Esophagus muscularis mucosa (tissue), 3 donors: ENCODE measurements around the gene NT5C2.

Source experiments
- CTCF ChIP-seq, 3 experiments: fragments of 200-600 bp in 2 of 3; fragments of 450-650 bp in 1 of 3; sonication (generic) in 2 of 3; IDR thresholded peaks; one replicate each; pipeline ENCODE4 v1.5.1; 2017 to 2019; ENCODE audit warnings: antibody characterized with exemption in 3 of 3, mild to moderate bottlenecking in 2 of 3, moderate library complexity in 1 of 3
- POLR2A ChIP-seq: fragments of 450-650 bp; IDR thresholded peaks from one replicate; pipeline ENCODE4 v1.6.1; 2017; ENCODE audit warnings: antibody characterized with exemption, moderate library complexity, mild to moderate bottlenecking, low read depth
- POLR2AphosphoS5 ChIP-seq, 2 donors: sonication (generic); formaldehyde crosslinking; IDR thresholded peaks; one replicate each; pipeline ENCODE4 v1.6.1; 2017; ENCODE audit warnings: antibody characterized with exemption in 2 of 2

GRCh38 chr10:103105462-103105861 is 87.6 kb downstream of the NT5C2 start:
- no peak for TF ChIP-seq CTCF (IDR thresholded peaks at IDR 0.05)
- no peak for TF ChIP-seq POLR2AphosphoS5 (IDR thresholded peaks at IDR 0.05)
- no peak for TF ChIP-seq POLR2A
